Activated B cell treated with CpG ODN at 0.5 μM for 24 hours (primary cell): ENCODE results near the gene TREML2. TPM values are rescaled to one million over a fixed set of nuclear protein-coding genes. Genes with fewer than 3 reads are reported as not detected.

Experiments
- ATAC-seq: fragments of 200-7000 bp; cut with Tn5 transposase; one replicate; pipeline ENCODE4 v1.10.0; 2021; ENCODE audit warnings: low read depth, mild to moderate bottlenecking, moderate library complexity
- CTCF ChIA-PET: fragments of 350-600 bp; sonication (Branson Sonifier 250); formaldehyde crosslinking; loops from one replicate; lab custom pipeline; 2021; ENCODE audit warnings: antibody characterized with exemption; lab: Charles Lee
- POLR2A ChIA-PET: fragments of 350-600 bp; sonication (Branson Sonifier 250); formaldehyde crosslinking; loops from one replicate; lab custom pipeline; 2021; ENCODE audit warnings: antibody characterized with exemption; lab: Charles Lee
- DNase-seq: peaks from one replicate; pipeline ENCODE4 v3.0.0; 2022
- H3K27ac Mint-ChIP-seq: one replicate; pipeline ENCODE4 v1.8.0; 2020; ENCODE audit warnings: mixed read lengths
- H3K27me3 Mint-ChIP-seq: one replicate; pipeline ENCODE4 v1.8.0; 2021; ENCODE audit warnings: mixed read lengths
- H3K36me3 Mint-ChIP-seq: one replicate; pipeline ENCODE4 v1.8.0; 2021; ENCODE audit warnings: low read depth, mixed read lengths
- H3K4me1 Mint-ChIP-seq: one replicate; pipeline ENCODE4 v1.8.0; 2021; ENCODE audit warnings: mixed read lengths
- H3K4me3 Mint-ChIP-seq: one replicate; pipeline ENCODE4 v1.8.0; 2020; ENCODE audit warnings: mild to moderate bottlenecking, mixed read lengths
- H3K9me3 Mint-ChIP-seq: one replicate; pipeline ENCODE4 v1.8.0; 2020; ENCODE audit warnings: mixed read lengths
- intact Hi-C: fragments of 100-400 bp; cut with micrococcal nuclease; formaldehyde crosslinking; loops from one replicate; pipeline ENCODE4 v1.15.1; 2024
- total RNA-seq: library from RNA; stranded (reverse); gene quantifications from 2 replicates; pipeline ENCODE4 v1.2.3, GENCODE V29; 2022
- TF ChIP-seq, protein P1 (sequence below): fragments of 200-600 bp; IDR thresholded peaks from one replicate; pipeline ENCODE4 v1.8.0; 2022; ENCODE audit warnings: antibody characterized with exemption, mild to moderate bottlenecking

The TREML2 gene
- total RNA-seq, 1 donor from 2014 or later = 10.2 TPM

DNA sequence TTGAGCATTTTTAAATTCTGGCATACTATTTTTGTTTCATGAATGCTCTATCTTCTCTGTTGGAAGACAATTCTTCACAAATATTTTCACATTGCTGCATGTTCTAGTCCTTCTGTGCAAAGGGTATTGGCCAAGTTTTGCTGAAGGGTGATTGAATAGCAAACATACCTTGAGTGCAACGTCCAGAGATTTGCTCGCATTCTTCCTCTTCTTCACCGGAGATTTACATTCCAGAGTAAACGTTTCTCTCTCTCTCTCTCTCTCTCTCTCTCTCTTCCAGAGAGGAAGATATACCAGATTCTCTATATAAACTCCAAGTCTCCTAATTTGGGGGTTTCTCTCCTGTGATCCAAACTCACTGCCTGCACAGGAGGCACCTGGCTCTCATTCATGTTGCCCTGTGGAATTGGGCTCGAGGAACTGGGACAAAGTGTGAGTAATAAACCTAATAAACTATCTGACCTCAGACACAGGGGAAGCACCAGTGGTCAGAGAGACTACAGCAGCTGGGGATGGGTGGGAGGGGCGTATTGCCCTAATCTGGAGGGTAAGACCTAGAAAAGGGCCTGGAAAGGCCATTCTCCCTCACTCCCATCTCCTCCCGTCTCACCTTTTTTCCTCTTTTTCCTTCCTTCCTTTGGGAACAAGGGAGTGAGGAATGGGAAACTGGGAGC lies 45.7 kb downstream of the TREML2 start:
- intact Hi-C loops = no loop called here
- ChIA-PET POLR2A (no interaction called here), CTCF (no interaction called here)
- Mint-ChIP-seq H3K27me3 (peaks cover 3% of the 10 kb centered on the region), H3K9me3 (no peaks in the 10 kb centered on the region), H3K36me3 (no peaks in the 10 kb centered on the region), H3K4me1 (no peaks in the 10 kb centered on the region), H3K27ac (no peak overlapping the region), H3K4me3 (no peak overlapping the region)
- no peak for ATAC-seq
- DNase-seq = no peak
- TF ChIP-seq, protein P1, sequence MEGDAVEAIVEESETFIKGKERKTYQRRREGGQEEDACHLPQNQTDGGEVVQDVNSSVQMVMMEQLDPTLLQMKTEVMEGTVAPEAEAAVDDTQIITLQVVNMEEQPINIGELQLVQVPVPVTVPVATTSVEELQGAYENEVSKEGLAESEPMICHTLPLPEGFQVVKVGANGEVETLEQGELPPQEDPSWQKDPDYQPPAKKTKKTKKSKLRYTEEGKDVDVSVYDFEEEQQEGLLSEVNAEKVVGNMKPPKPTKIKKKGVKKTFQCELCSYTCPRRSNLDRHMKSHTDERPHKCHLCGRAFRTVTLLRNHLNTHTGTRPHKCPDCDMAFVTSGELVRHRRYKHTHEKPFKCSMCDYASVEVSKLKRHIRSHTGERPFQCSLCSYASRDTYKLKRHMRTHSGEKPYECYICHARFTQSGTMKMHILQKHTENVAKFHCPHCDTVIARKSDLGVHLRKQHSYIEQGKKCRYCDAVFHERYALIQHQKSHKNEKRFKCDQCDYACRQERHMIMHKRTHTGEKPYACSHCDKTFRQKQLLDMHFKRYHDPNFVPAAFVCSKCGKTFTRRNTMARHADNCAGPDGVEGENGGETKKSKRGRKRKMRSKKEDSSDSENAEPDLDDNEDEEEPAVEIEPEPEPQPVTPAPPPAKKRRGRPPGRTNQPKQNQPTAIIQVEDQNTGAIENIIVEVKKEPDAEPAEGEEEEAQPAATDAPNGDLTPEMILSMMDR = no peak

DNA sequence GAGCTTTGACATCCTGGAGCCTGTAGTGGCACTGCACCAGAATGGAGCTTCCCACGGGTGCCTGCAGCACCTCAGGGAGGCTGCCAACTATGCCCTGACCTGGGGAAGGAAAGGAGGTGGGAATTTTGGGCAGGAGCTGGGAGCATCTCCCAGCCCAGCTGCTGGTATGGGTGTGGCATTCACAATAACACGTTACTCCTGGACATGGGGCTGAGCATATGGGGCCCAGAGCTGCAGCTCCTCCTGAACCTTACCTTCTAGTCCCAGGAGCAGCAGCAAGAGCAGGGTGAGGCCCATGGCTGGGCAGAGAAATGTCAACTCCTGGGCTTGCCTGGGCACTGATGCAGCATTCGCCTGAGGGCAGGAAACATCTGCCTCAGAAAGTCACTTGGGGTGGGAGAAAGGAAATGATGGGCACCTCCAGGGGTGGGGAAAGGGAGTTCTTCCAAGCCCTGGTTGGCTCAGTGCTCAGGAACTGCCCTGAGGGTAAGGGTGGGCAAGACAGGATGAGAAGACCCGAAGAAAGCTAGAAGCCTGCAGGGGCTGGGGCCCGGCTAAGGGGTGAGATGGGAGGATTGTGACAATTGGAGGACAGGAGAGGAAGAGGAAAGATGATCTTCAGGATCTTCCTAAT lies 46.8 kb downstream of the TREML2 start, which contains the start of gene TREML1:
TSS of gene TREML1 (minus strand) at position 356 of the 634 bp plus-strand sequence. CDS start at position 297, 59 bp downstream.
- H3K36me3 Mint-ChIP-seq = peaks cover 2% of the 10 kb centered on the region
- ATAC-seq = no peak
- no peak within 1 kb of the TSS for H3K4me3 Mint-ChIP-seq
- TF ChIP-seq, protein P1 = no peak
- DNase-seq = no peak
- H3K27me3 Mint-ChIP-seq = peaks cover 3% of the 10 kb centered on the region
- H3K4me1 Mint-ChIP-seq = no peaks in the 10 kb centered on the region
- ChIA-PET CTCF (no interaction called here), POLR2A (no interaction called here)
- intact Hi-C loops = no loop called here
- H3K27ac Mint-ChIP-seq = no peak within 1 kb of the TSS
- H3K9me3 Mint-ChIP-seq = no peaks in the 10 kb centered on the region

DNA sequence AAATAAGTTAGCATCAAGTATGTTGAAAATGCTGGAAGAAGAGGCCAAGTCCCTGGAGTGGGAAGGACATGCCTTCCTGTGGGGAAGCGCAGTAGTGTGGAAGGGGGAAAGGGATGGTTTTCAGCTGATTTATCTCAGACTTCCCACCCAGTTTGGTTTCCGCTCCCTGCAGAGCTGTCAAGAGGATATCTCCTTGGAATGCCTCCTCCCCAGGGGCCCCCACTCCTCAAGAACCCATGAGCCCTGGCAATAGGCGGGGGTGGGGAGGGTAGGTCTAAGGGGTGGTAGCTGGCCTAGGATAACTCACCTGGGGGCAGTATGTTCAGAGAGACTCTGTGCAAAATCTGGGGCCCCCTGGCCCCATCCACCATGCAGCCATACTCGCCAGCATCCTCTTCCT lies 47.5 kb downstream of the TREML2 start:
- TF ChIP-seq, protein P1 = no peak
- ATAC-seq (no peak), DNase-seq (no peak)
- intact Hi-C loops = no loop called here
- CTCF ChIA-PET = no interaction called here
- Mint-ChIP-seq H3K9me3 (no peaks in the 10 kb centered on the region), H3K4me1 (no peaks in the 10 kb centered on the region), H3K36me3 (peaks cover 7% of the 10 kb centered on the region), H3K27ac (no peak overlapping the region), H3K4me3 (no peak overlapping the region), H3K27me3 (peaks cover 3% of the 10 kb centered on the region)
- POLR2A ChIA-PET = interaction anchor here (0.6 kb wide), 1 partner anchor 181 kb away, joined by 3 read pairs; no protein-coding TSS in a partner anchor

DNA sequence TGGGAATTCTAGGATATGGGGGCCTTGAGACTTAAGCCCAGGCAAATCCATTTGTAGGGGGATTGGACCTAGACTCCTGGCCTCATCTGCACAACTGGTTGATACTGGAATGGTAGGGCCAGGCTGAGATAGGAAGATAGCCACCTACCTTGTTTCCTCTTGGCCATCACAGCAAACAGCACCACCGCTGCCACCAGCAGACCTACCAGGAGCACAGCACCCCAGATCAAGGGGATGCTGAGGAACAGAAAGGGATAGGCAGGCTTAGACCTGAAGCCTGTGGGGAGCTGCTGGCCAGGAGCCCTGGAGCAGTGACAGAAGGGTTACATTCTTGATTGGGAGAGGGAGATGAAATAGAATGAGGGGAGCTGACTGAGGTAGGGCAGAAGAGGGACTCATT lies 50.3 kb downstream of the TREML2 start:
- no peak for DNase-seq
- CTCF ChIA-PET = no interaction called here
- Mint-ChIP-seq H3K4me1 (no peaks in the 10 kb centered on the region), H3K36me3 (peaks cover 16% of the 10 kb centered on the region), H3K9me3 (no peaks in the 10 kb centered on the region), H3K27me3 (no peaks in the 10 kb centered on the region), H3K27ac (no peak overlapping the region), H3K4me3 (no peak overlapping the region)
- no peak for ATAC-seq
- intact Hi-C loops = no loop called here
- POLR2A ChIA-PET = no interaction called here
- TF ChIP-seq, protein P1 = no peak

DNA sequence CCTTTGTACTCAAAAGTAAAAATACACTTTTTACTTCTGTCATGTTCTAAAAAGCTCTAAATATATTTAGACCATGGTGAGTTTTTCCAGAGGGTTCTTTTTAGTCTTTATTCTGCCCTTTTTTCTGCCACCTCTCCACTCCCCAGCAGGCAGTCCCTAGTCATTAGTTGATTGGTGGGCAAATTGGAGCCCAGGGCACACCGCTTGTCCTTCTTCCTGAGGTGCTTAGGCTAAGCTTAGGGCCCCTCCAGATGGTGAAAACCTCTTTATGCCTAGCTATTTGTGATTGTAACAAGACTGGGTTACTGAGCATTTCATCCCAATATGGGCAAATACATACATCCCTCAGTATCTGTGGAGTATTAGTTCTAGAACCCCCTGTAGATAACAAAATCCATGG lies 53.0 kb downstream of the TREML2 start:
- intact Hi-C loops = no loop called here
- ATAC-seq (no peak), DNase-seq (no peak)
- ChIA-PET POLR2A (no interaction called here), CTCF (no interaction called here)
- no peaks in the 10 kb centered on the region for H3K27me3 Mint-ChIP-seq
- H3K4me3 Mint-ChIP-seq = no peak overlapping the region
- TF ChIP-seq, protein P1 = no peak
- H3K9me3 Mint-ChIP-seq = no peaks in the 10 kb centered on the region
- H3K27ac Mint-ChIP-seq = no peak overlapping the region
- H3K4me1 Mint-ChIP-seq = no peaks in the 10 kb centered on the region
- H3K36me3 Mint-ChIP-seq = peaks cover 25% of the 10 kb centered on the region
